C4-2B (cell line): ENCODE measurements around the gene NFYC.

ENCODE experiments used
- H3K27ac ChIP-seq: fragments of 450-650 bp; 2 replicates; pipeline ENCODE4 v1.5.1; 2017
- CTCF ChIP-seq: fragments of 450-650 bp; conservative IDR thresholded peaks from 2 replicates; pipeline ENCODE4 v1.5.1; 2017; ENCODE audit warnings: mild to moderate bottlenecking
- ZFX ChIP-seq: fragments of 450-650 bp; IDR thresholded peaks from 2 replicates; pipeline ENCODE4 v1.6.1; 2017

NFYC gene

DNA sequence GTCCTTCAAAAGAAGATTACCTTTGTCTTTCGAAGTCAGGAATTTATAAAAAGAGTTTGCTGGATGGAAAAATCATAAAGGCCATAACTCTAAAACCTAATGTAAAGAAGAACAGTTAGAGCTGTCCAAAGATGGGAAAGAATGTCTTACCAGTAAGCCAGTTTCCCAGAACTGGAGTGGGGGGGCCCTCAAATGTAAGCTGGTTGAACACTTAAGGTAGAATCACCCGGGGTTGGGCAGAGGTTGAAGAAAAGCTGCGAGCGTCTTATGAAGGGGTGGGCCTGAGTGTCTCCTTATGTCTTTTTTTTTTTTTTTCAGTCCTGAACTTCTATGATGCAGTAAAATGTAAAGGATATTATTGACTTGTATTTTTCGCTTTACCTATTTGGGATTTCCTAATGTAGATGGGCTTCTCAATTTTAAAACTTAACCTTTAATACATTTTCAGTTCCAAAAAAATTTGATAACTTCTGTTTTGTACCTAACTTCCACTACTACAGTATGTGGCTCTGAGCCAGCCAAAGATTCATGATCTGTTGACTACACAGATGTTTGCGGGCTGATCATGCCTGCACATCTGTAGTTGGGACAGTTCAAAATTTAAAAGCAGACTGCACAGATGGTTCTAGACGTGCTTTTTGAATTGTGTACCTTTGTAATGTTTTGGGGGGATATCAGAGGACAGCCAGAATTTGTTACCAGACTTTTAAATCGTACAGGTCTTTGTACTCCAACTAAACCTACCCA lies 43.6 kb downstream of the NFYC start:
- no peak overlapping the region for H3K27ac ChIP-seq
- TF ChIP-seq ZFX (no peak), CTCF (no peak)

GRCh38 chr1:40736085-40736531 lies 44.6 kb downstream of the NFYC start:
- no peak overlapping the region for H3K27ac ChIP-seq
- no peak for TF ChIP-seq CTCF
- TF ChIP-seq ZFX: no peak

DNA sequence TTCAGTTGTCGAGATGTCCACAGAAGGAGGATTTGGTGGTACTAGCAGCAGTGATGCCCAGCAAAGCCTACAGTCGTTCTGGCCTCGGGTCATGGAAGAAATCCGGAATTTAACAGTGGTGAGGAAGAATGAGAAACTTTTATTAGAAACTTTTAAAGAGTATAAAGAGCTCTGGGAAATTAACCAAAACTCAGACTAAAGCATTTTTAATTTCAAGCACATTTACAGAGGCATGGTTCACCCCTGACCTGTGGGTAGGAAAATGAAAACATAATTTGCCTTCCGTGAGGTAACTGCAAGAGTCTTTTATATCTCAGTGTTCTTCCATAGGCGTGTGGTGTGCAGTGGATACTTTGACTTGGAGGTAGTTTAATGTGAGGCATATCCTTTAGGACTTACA lies 47.3 kb downstream of the NFYC start:
- H3K27ac ChIP-seq: no peak overlapping the region
- TF ChIP-seq CTCF: no peak
- TF ChIP-seq ZFX: no peak

DNA sequence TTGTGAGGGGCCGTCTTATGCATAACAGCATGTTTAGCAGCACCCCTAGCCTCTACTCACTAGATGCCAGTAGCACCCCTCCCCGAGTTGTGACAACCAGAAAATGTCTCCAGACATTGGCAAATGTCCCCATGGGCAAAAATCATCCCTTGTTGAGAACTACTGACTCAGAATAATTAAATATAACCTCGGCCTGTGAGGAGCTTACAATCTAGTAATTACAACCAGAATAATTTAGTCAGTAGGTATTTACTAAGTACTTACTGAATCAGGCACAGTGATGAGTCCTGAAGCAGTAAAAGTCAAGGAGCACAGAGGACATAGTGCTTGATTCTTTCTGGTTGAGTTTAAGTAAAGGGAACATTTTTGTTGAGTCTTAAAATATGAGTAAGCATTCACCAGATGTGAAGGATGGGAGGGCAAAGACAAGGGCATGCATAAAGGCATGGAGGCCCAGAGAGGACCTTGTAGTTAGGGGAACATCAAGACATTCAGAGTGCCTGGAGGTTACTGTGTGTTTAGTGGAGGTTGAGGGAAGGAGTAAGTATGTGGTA lies 48.0 kb downstream of the NFYC start:
- TF ChIP-seq CTCF: no peak
- TF ChIP-seq ZFX: no peak
- no peak overlapping the region for H3K27ac ChIP-seq

GRCh38 chr1:40740039-40740996 lies 48.8 kb downstream of the NFYC start:
- TF ChIP-seq ZFX: no peak
- TF ChIP-seq CTCF: no peak
- H3K27ac ChIP-seq: no peak overlapping the region

DNA sequence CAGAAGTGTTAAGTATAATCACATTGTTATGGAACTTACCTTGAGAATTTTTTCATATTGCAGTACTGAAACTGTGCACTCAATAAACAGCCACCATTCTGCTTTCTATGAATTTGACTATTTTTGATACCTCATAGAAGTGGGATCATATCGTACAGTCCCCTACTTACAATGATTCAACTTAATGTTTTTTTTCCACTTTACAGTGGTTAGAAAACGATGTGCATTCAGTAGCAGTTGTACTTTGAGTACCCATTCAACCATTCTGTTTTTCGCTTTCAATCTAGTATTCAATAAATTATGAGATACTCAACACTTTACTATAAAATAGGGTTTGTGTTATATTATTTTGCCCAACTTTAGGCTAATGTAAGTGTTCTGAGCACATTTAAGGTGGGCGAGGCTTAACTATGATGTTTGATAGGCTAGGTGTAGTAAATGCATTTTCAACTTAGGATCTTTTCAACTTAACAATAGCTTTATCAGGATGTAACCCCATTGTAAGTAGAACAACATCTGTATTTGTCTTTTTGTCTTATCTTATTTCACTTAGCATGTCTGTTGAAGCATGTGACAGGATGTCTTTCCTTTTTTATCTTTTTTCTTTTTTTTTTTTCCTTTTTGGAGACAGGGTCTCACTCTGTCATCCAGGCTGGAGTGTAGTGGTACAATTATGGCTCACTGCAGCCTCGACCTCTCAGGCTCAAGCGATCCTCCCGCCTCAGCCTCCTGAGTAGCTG lies 49.7 kb downstream of the NFYC start:
- TF ChIP-seq CTCF (no peak), ZFX (no peak)
- no peak overlapping the region for H3K27ac ChIP-seq
